Stimulated activated CD4-positive, alpha-beta T cell treated with anti-CD3 and anti-CD28 coated beads, TNF-alpha, amount 100 ng/mL, for 24 hours (primary cell): ENCODE results near the gene DLD.
"Not testable (repeated sequence)": the region's sequence is repeated elsewhere in the genome, so short reads cannot be mapped to it uniquely, and the experiment has no call there.

ENCODE experiments used
- DNase-seq, 3 experiments: peaks; one replicate each; pipeline ENCODE4 v3.0.0-alpha.2; 2020; ENCODE audit warnings: low read depth in 3 of 3

The DLD gene

GRCh38 chr7:107874111-107874510 lies 16.9 kb upstream of the DLD start:
- no peak for DNase-seq

- peak in 1 of 3 experiments; percentile 22 for DNase-seq
These were observed 16.2 kb upstream of the DLD start for GRCh38 chr7:107874605-107875446.

- DNase-seq: no peak
These were observed 14.1 kb upstream of the DLD start for GRCh38 chr7:107876916-107877315.

- no peak for DNase-seq
These were observed 13.1 kb upstream of the DLD start for GRCh38 chr7:107877731-107878382.

- DNase-seq: no peak
These were observed 12.3 kb upstream of the DLD start for GRCh38 chr7:107878636-107879035.

- peak in 1 of 3 experiments; percentile 29 for DNase-seq
These were observed 11.5 kb upstream of the DLD start for GRCh38 chr7:107879400-107880035.

GRCh38 chr7:107882766-107883165 lies 8.2 kb upstream of the DLD start:
- DNase-seq: no peak

GRCh38 chr7:107884066-107884818 lies 6.7 kb upstream of the DLD start:
- DNase-seq: no peak

GRCh38 chr7:107887827-107888226 lies 3.2 kb upstream of the DLD start:
- DNase-seq: not testable (repeated sequence)

GRCh38 chr7:107889992-107890391 lies 991 bp upstream of the DLD start:
- no peak for DNase-seq

GRCh38 chr7:107890493-107890961 lies 456 bp upstream of the DLD start:
- no peak for DNase-seq

- no peak for DNase-seq
These were observed 818 bp downstream of the DLD start for GRCh38 chr7:107891636-107892366.

GRCh38 chr7:107892367-107892741 lies 1.4 kb downstream of the DLD start:
- DNase-seq: not testable (repeated sequence)

- DNase-seq: no peak
These were observed 8.1 kb downstream of the DLD start for GRCh38 chr7:107898997-107899594.

GRCh38 chr7:107900496-107901015 lies 9.6 kb downstream of the DLD start:
- DNase-seq: no peak

- DNase-seq: no peak
These were observed 11.4 kb downstream of the DLD start for GRCh38 chr7:107902381-107902780.

GRCh38 chr7:107907790-107908189 lies 16.8 kb downstream of the DLD start:
- DNase-seq: no peak

GRCh38 chr7:107909445-107909844 lies 18.5 kb downstream of the DLD start:
- no peak for DNase-seq

- DNase-seq: no peak
These were observed 21.0 kb downstream of the DLD start for GRCh38 chr7:107911981-107912380.

GRCh38 chr7:107913851-107914250 lies 22.9 kb downstream of the DLD start:
- no peak for DNase-seq

GRCh38 chr7:107914831-107915230 lies 23.8 kb downstream of the DLD start:
- no peak for DNase-seq
